Activated CD4-positive, alpha-beta memory T cell treated with anti-CD3 and anti-CD28 coated beads, Interleukin-2, amount 10 ng/mL, durations not matched to agents 7 days and 5 days (primary cell): ENCODE data around the gene POC1B. TPM values are rescaled to one million over a fixed set of nuclear protein-coding genes. Genes with fewer than 3 reads are reported as not detected.

Experiments
- CTCF ChIA-PET: fragments of 350-600 bp; sonication (Branson Sonifier 250); formaldehyde crosslinking; loops from one replicate; lab custom pipeline; 2021; ENCODE audit warnings: antibody characterized with exemption, inconsistent platforms; lab: Charles Lee
- POLR2A ChIA-PET: fragments of 350-600 bp; sonication (Branson Sonifier 250); formaldehyde crosslinking; loops from one replicate; lab custom pipeline; 2021; ENCODE audit warnings: antibody characterized with exemption; lab: Charles Lee
- DNase-seq: peaks from one replicate; pipeline ENCODE4 v3.0.0-alpha.2; 2020
- H3K27ac Mint-ChIP-seq: one replicate; pipeline ENCODE4 v1.8.0; 2021; ENCODE audit warnings: mild to moderate bottlenecking, mixed read lengths
- H3K27me3 Mint-ChIP-seq: one replicate; pipeline ENCODE4 v1.8.0; 2021; ENCODE audit warnings: mixed read lengths
- H3K36me3 Mint-ChIP-seq: one replicate; pipeline ENCODE4 v1.8.0; 2021; ENCODE audit warnings: low read depth, mixed read lengths
- H3K4me1 Mint-ChIP-seq: one replicate; pipeline ENCODE4 v1.8.0; 2021; ENCODE audit warnings: mixed read lengths
- H3K4me3 Mint-ChIP-seq: one replicate; pipeline ENCODE4 v1.8.0; 2021; ENCODE audit warnings: mild to moderate bottlenecking, mixed read lengths
- H3K9me3 Mint-ChIP-seq: one replicate; pipeline ENCODE4 v1.8.0; 2021; ENCODE audit warnings: mixed read lengths
- total RNA-seq, 2 experiments: library from RNA; stranded (reverse); gene quantifications; one replicate each; pipeline ENCODE4 v1.2.3, GENCODE V29; 2021

POC1B gene
- total RNA-seq, 2 experiments from 2014 or later: 56.8 to 58.6 TPM

DNA sequence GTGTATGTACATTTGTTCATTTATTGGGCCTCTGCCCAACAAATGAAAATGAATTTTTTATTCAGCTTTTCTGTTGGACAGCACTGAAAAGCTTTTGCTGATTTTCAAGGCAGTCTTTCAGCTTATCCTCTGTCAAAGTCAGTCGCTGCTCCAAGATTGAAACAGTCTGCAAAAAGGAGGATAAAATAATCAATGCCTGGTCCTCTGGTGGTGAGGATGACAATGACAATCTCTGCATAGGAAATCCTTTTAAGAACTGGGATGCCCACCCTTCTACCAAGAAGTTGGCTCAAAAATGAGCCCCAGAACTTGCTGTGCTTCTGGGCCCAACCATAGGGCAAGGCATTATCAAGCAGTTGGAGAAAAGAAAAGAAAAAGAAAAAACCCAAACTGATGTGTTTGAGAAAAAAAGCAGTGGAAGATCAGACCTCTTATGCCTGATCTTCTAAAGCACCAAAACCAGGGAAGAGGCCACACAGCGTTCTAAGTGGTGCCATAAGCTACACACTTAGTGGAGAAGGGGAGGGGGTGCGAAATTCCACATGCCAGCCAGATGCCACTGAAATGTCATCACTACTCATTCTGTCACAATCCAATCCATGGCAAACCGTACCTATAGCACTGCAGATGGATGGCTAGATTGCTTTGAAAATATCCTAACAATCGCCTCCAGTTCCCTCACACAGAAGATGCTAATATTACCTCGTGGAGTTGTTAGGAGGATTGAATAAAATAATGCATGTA lies 104.6 kb downstream of the POC1B start:
- POLR2A ChIA-PET: no interaction called here
- no peak overlapping the region for H3K4me3 Mint-ChIP-seq
- H3K4me1 Mint-ChIP-seq: peaks cover 17% of the 10 kb centered on the region
- H3K9me3 Mint-ChIP-seq: peaks cover 4% of the 10 kb centered on the region
- peaks cover 62% of the 10 kb centered on the region for H3K36me3 Mint-ChIP-seq
- DNase-seq: no peak
- no peak overlapping the region for H3K27ac Mint-ChIP-seq
- CTCF ChIA-PET: no interaction called here
- no peaks in the 10 kb centered on the region for H3K27me3 Mint-ChIP-seq

DNA sequence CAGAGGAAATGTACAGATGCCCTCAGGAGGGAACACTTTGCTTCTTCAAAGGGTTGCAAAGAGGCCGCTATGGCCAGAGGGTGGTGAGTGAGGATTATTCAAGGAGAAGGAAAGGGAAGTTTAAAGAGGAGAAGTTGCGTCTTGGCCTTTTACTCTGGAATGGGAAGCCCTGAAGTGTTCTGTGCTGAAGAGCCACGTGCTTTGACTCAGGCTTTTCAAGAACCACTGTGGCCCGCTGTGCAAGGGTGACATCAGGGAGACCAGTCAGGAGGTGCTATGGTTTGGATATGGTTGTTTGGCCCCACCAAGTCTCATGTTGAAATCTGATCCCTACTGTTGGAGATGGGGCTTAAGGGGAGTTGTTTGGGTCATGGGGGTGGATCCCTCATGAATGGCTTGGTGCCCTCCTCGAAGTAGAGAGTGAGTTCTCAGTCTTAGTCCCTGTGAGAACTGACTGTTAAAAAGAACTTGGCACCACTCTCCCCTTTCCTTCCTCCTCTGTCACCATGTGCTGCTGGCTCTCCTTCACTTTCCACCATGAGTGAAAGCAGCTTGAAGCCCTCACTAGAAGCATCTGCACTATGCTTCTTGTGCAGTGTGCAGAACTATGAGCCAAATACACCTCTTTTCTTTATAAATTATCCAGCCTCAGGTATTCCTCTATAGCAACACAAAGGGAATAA lies 107.5 kb downstream of the POC1B start:
- CTCF ChIA-PET: no interaction called here
- H3K27ac Mint-ChIP-seq: no peak overlapping the region
- POLR2A ChIA-PET: interaction anchor here (0.6 kb wide), 1 partner anchor 9 kb away, joined by 3 read pairs; no protein-coding TSS in a partner anchor
- H3K36me3 Mint-ChIP-seq: peaks cover 41% of the 10 kb centered on the region
- H3K4me1 Mint-ChIP-seq: peaks cover 7% of the 10 kb centered on the region
- H3K27me3 Mint-ChIP-seq: no peaks in the 10 kb centered on the region
- H3K4me3 Mint-ChIP-seq: no peak overlapping the region
- no peaks in the 10 kb centered on the region for H3K9me3 Mint-ChIP-seq
- no peak for DNase-seq

DNA sequence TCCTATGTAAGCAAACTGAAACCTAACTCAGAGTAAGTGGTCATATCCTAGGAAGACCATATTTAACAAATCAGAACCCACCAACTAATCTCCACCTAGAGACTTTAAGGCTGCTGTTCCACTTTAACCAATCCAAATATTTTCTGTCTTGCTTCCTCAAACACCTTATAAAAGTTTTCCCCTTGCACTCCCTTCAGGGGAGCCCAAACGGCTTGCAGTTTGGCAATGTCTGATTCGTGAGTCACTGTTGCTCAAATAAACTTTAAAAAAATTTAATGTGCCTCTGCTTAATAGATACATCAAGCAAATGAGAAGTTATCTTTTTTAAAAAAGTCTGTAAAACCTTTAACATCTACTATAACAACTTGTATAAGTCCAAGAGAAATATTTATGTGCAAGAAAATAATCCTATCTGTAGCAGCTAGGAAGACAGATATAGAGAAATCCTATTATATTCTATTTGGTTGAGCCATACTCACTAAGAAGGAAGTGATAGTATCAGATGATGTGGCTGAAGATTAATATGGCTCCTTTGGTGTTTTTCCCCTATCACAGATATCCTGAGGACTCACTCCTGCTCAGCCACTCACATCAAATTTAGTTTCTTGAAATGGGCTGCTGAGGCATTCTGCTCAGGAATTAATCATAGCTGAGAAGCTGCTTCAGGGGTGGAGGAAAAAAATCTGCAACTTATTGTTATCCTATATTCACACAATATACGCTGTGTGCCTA lies 108.4 kb downstream of the POC1B start:
- CTCF ChIA-PET: no interaction called here
- Mint-ChIP-seq H3K36me3 (peaks cover 40% of the 10 kb centered on the region), H3K27ac (no peak overlapping the region), H3K4me3 (no peak overlapping the region), H3K27me3 (no peaks in the 10 kb centered on the region), H3K9me3 (no peaks in the 10 kb centered on the region), H3K4me1 (peaks cover 6% of the 10 kb centered on the region)
- DNase-seq: no peak
- POLR2A ChIA-PET: interaction anchor here (0.6 to 0.7 kb wide), 2 partner anchors 10 to 131 kb away, joined by 3 read pairs; no protein-coding TSS in a partner anchor

DNA sequence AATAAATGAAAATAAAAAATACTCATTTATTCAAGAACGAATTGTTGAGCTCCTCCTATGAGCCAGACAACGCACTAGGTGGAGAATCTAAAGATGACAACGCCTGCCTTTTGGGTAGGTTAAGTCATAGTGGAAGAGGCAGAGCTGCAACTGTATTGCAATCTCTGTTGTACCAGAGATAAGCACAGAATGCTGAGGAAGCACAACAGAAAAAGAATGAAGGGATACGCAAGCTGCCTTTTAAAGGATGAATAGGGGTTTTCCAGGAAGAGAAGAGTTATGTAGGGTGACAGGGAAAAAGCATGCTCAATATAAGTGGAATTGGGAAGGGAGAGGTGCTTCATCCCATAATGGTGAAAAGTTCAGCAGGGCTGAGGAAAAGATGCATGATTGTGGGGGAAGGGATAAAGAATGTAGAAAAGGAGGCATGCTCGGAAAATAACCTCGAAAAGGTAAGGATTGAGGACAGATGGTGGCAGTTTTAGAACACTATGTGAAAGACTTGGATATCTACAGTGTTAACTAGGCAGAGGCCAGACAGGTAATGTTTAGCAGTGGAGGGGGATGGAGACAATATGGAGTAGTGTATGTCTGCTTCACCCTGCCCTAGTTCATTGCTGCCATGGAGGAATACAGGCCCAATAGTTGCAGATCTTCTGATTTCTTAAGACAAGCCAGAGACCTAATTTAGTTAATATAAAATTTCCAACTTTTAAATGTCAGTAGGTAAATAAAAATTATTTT lies 109.6 kb downstream of the POC1B start:
- H3K4me3 Mint-ChIP-seq: no peak overlapping the region
- no peaks in the 10 kb centered on the region for H3K27me3 Mint-ChIP-seq
- no peak overlapping the region for H3K27ac Mint-ChIP-seq
- ChIA-PET CTCF (interaction anchor here (1.0 kb wide), 1 partner anchor 43 kb away, joined by 3 read pairs; no protein-coding TSS in a partner anchor), POLR2A (no interaction called here)
- no peaks in the 10 kb centered on the region for H3K9me3 Mint-ChIP-seq
- peaks cover 2% of the 10 kb centered on the region for H3K4me1 Mint-ChIP-seq
- H3K36me3 Mint-ChIP-seq: peaks cover 34% of the 10 kb centered on the region
- DNase-seq: no peak

DNA sequence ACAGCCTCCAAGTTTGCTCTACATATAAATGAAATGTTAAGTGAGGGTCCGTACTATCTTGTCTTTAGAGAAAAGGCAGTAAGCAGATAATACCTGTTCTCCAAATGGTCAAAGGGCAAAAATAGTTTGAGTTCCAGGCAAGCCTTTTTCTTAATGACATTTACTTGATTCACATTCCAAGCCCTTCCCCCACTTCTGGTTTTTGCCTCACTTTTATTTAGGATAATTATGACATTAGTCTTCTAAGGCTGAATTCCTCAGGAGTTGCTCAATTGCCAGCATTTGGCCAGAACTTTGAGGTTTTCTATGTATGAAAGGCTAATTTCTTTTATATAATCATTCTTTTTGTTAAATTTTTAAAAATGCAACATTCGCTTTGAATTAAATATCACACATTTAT lies 111.0 kb downstream of the POC1B start:
- peaks cover 27% of the 10 kb centered on the region for H3K36me3 Mint-ChIP-seq
- no peak overlapping the region for H3K4me3 Mint-ChIP-seq
- no peaks in the 10 kb centered on the region for H3K27me3 Mint-ChIP-seq
- POLR2A ChIA-PET: no interaction called here
- no peaks in the 10 kb centered on the region for H3K4me1 Mint-ChIP-seq
- CTCF ChIA-PET: interaction anchor here (1.0 kb wide), 1 partner anchor 45 kb away, joined by 3 read pairs; no protein-coding TSS in a partner anchor
- H3K9me3 Mint-ChIP-seq: no peaks in the 10 kb centered on the region
- no peak for DNase-seq
- no peak overlapping the region for H3K27ac Mint-ChIP-seq

DNA sequence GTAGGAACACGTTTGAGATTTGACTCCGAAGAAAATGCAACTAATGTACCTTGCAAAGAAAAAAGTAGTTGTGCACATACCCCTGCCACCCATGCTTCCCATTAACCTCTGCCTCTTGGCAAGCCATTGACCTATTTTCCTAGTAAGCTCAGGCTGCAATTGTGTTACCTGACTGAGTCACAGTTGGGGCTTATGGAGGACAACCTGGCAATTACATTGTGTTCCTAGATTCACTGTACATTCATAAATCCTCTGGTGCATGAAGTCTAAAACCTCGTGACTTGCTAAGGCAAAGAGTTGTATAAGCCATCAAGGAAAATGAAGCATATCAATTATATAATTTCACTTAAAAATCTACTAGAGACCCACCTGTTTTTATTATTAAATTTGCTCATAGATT lies 111.5 kb downstream of the POC1B start:
- no peaks in the 10 kb centered on the region for H3K9me3 Mint-ChIP-seq
- no peaks in the 10 kb centered on the region for H3K27me3 Mint-ChIP-seq
- peaks cover 29% of the 10 kb centered on the region for H3K36me3 Mint-ChIP-seq
- no peak overlapping the region for H3K4me3 Mint-ChIP-seq
- DNase-seq: no peak
- POLR2A ChIA-PET: no interaction called here
- no peaks in the 10 kb centered on the region for H3K4me1 Mint-ChIP-seq
- H3K27ac Mint-ChIP-seq: no peak overlapping the region
- CTCF ChIA-PET: no interaction called here

DNA sequence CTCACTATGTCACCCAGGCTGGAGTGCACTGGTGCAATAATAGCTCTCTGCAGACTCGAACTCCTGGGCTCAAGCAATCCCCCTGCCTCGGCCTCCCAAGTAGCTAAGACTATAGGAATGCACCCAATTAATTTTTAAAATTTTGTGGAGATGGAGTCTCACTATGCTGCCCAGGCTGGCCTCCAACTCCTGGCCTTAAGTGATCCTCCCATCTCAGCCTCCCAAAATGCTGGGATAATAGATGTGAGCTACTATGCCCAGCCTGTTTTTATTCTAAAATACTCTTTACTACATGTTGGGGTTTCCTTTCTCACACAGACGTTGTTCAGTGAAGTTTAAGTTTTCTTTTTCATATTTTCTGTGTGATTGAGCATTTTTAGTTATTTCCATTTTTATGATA lies 112.6 kb downstream of the POC1B start:
- Mint-ChIP-seq H3K9me3 (no peaks in the 10 kb centered on the region), H3K4me3 (no peak overlapping the region), H3K27ac (no peak overlapping the region), H3K27me3 (no peaks in the 10 kb centered on the region), H3K4me1 (no peaks in the 10 kb centered on the region), H3K36me3 (peaks cover 25% of the 10 kb centered on the region)
- ChIA-PET POLR2A (no interaction called here), CTCF (interaction anchor here (0.6 to 0.7 kb wide), 2 partner anchors 9 to 1915 kb away, joined by 3 read pairs; no protein-coding TSS in a partner anchor)
- no peak for DNase-seq

DNA sequence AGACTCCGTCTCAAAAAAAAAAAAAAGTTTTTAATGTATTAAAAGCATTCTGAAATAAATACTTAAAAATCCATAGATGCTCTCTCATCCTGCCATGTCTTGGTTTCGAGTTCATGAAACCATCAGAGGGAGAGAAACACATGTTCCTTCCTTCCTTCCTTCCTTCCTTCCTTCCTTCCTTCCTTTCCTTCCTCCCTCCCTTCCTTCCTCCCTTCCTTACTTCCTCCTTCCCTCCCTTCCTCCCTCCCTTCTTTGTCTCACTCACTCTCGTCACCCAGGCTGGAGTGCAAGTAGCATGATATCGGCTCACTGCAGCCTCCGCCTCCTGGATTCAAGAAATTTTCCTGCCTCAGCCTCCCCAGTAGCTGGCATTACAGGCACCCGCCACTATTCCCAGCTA lies 113.2 kb downstream of the POC1B start:
- Mint-ChIP-seq H3K9me3 (peaks cover 4% of the 10 kb centered on the region), H3K4me1 (no peaks in the 10 kb centered on the region), H3K27me3 (no peaks in the 10 kb centered on the region), H3K27ac (no peak overlapping the region), H3K4me3 (no peak overlapping the region), H3K36me3 (peaks cover 23% of the 10 kb centered on the region)
- POLR2A ChIA-PET: no interaction called here
- CTCF ChIA-PET: interaction anchor here (0.7 kb wide), 1 partner anchor 1914 kb away, joined by 3 read pairs; no protein-coding TSS in a partner anchor
- no peak for DNase-seq

DNA sequence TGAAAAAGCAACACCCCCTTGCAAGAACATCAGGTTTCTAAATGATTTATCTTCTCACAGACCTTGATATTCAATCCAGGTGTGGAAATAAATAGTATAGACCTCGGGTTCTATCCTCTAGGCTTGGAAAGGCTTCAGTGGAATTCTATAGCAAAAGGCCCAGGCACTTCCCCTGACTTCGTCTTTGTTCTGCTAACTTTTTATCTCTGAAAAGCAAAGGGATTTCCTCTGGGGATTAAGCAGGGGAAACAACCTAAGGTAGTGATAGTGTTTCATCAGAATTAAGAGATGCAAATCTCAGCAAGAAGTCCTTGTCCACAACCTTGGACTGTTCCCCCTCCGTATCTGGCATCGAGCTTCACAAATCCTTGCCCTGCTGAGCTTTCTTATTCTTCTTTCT lies 114.0 kb downstream of the POC1B start:
- Mint-ChIP-seq H3K36me3 (peaks cover 22% of the 10 kb centered on the region), H3K9me3 (peaks cover 4% of the 10 kb centered on the region), H3K27ac (no peak overlapping the region), H3K4me1 (no peaks in the 10 kb centered on the region), H3K27me3 (no peaks in the 10 kb centered on the region), H3K4me3 (no peak overlapping the region)
- ChIA-PET CTCF (no interaction called here), POLR2A (no interaction called here)
- no peak for DNase-seq

DNA sequence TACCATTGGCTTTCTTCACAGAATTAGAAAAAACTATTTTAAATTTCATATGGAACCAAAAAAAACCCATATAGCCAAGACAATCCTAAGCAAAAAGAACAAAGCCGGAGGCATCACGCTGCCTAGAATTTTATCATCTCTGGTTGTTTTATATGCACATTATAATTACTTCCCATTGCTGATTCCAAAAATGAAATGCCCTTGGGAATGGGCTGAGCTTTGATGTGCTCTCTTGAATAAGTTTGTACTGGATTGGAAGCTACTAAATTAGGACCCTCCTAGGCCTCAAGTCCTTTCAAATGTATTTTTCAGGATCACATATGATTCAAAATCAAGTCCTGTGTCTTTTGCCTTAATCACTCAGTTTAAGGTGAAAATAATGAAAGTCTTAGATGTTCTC lies 114.6 kb downstream of the POC1B start:
- peaks cover 4% of the 10 kb centered on the region for H3K9me3 Mint-ChIP-seq
- no peak overlapping the region for H3K4me3 Mint-ChIP-seq
- H3K4me1 Mint-ChIP-seq: no peaks in the 10 kb centered on the region
- POLR2A ChIA-PET: no interaction called here
- no peak overlapping the region for H3K27ac Mint-ChIP-seq
- peaks cover 19% of the 10 kb centered on the region for H3K36me3 Mint-ChIP-seq
- no peak for DNase-seq
- CTCF ChIA-PET: interaction anchor here (0.6 kb wide), 1 partner anchor 219 kb away, joined by 4 read pairs; no protein-coding TSS in a partner anchor
- H3K27me3 Mint-ChIP-seq: no peaks in the 10 kb centered on the region

DNA sequence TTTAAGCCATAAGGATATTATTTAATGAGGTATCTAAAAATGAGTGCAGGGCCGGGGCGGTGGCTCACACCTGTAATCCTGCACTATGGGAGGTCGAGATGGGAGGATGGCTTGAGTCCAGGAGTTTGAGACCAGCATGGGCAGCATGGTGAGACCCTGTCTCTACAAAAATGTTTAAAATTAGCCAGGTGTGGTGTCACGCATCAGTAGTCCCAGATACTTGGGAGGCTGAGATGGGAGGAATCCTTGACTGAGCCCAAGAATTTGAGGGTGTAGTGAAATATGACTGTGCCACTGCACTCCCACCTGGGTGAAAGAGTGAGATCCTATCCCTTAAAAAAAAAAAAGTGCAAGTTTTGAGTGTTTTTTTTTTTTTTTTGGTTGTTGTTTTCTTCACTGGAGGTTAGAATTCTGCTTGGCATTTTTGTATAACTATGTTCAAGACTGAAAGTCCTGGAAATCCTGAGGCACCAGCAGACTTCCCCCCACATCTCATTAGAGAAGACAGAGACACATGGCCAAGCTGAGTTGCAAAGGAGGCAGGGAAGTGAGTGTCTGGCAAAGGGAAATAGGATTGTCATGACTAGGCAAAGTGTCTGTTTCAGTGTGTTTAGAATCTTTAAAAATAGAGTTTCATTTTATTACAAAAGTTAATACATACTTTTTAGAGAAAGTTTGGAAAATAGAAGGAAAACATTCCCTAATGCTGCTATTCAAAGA lies 120.1 kb downstream of the POC1B start:
- Mint-ChIP-seq H3K36me3 (peaks cover 33% of the 10 kb centered on the region), H3K27ac (no peak overlapping the region), H3K9me3 (peaks cover 4% of the 10 kb centered on the region), H3K4me1 (no peaks in the 10 kb centered on the region), H3K27me3 (no peaks in the 10 kb centered on the region), H3K4me3 (no peak overlapping the region)
- ChIA-PET POLR2A (no interaction called here), CTCF (no interaction called here)
- no peak for DNase-seq

DNA sequence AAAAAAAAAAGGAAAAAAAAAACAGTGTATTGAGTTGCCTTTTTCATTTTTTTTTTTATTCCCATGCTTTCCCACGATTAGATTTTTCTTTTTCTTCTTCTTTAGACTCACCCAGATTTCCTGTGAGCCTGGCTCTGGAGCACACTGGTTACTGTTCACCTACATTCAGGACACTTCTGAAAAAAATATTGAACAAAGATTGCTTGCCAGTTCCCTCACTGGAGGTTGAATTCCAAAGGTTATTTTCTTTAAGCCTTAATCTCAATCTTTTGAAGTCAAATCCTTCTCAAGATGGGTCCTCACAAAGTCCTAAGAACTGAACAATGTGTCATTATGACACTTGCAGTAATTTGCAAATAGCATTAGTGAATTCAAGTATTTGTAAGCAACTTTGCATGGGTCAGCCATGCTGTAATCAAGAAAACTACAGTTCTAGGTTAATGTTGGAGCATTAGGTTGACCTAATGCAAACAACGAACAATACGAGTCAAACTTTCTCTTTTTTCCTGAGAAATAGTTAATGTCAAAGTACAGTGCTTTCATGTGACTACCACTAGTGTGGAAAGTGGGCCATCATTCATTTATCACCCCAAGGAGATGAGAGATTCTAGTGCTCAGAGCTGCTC lies 124.3 kb downstream of the POC1B start:
- CTCF ChIA-PET: no interaction called here
- H3K4me1 Mint-ChIP-seq: peaks cover 24% of the 10 kb centered on the region
- no peak for DNase-seq
- H3K36me3 Mint-ChIP-seq: peaks cover 31% of the 10 kb centered on the region
- H3K4me3 Mint-ChIP-seq: no peak overlapping the region
- POLR2A ChIA-PET: no interaction called here
- no peaks in the 10 kb centered on the region for H3K27me3 Mint-ChIP-seq
- peaks cover 2% of the 10 kb centered on the region for H3K9me3 Mint-ChIP-seq
- no peak overlapping the region for H3K27ac Mint-ChIP-seq
